WTC11 (cell line): ENCODE data around the gene USP34. TPM values are rescaled to one million over a fixed set of nuclear protein-coding genes. Genes with fewer than 3 reads are reported as not detected.

Experiments
- ATAC-seq: fragments of 200-7000 bp; cut with Tn5 transposase; 2 replicates; pipeline ENCODE4 v1.10.0; 2021; ENCODE audit warnings: mild to moderate bottlenecking, moderate library complexity
- CTCF ChIA-PET: fragments of 300-600 bp; sonication (Branson Sonifier 250); formaldehyde crosslinking; loops from one replicate; lab custom pipeline; 2021; ENCODE audit warnings: antibody characterized with exemption; lab: Charles Lee
- POLR2A ChIA-PET: fragments of 350-600 bp; sonication (Branson Sonifier 250); formaldehyde crosslinking; loops from one replicate; lab custom pipeline; 2021; ENCODE audit warnings: antibody characterized with exemption; lab: Charles Lee
- DNase-seq: peaks from one replicate; pipeline ENCODE4 v3.0.0; 2021; ENCODE audit warnings: low spot score
- H3K27ac Mint-ChIP-seq: 2 replicates; pipeline ENCODE4 v1.8.0; 2021; ENCODE audit warnings: mixed read lengths
- H3K27me3 Mint-ChIP-seq: 2 replicates; pipeline ENCODE4 v1.8.0; 2021; ENCODE audit warnings: low read depth, mild to moderate bottlenecking, moderate library complexity, mixed read lengths
- H3K36me3 Mint-ChIP-seq: 2 replicates; pipeline ENCODE4 v1.8.0; 2021; ENCODE audit warnings: mixed read lengths
- H3K4me1 Mint-ChIP-seq: 2 replicates; pipeline ENCODE4 v1.8.0; 2022; ENCODE audit warnings: mixed read lengths
- H3K4me3 Mint-ChIP-seq: 2 replicates; pipeline ENCODE4 v1.8.0; 2021; ENCODE audit warnings: mild to moderate bottlenecking, moderate library complexity, mixed read lengths
- H3K9me3 Mint-ChIP-seq: 2 replicates; pipeline ENCODE4 v1.8.0; 2021; ENCODE audit warnings: mixed read lengths
- AR ChIP-seq: fragments of 250-450 bp; sonication (Bioruptor Pico); IDR thresholded peaks from 2 replicates; pipeline ENCODE4 v1.9.0; 2021; ENCODE audit warnings: mild to moderate bottlenecking
- ARID4B ChIP-seq: sonication (generic); formaldehyde crosslinking; IDR thresholded peaks from 2 replicates; pipeline ENCODE4 v1.8.0; 2023; ENCODE audit warnings: missing genetic modification reagents, mild to moderate bottlenecking, borderline replicate concordance
- ATF6 ChIP-seq: sonication (generic); formaldehyde crosslinking; IDR thresholded peaks from 2 replicates; pipeline ENCODE4 v1.8.1; 2023; ENCODE audit warnings: mild to moderate bottlenecking, missing genetic modification reagents
- CTCF ChIP-seq: fragments of 200-600 bp; IDR thresholded peaks from 2 replicates; pipeline ENCODE4 v1.8.0; 2022; ENCODE audit warnings: antibody characterized with exemption
- FOXP4 ChIP-seq: sonication (generic); formaldehyde crosslinking; IDR thresholded peaks from 2 replicates; pipeline ENCODE4 v1.8.0; 2022; ENCODE audit warnings: mild to moderate bottlenecking, missing genetic modification reagents
- GABPB1 ChIP-seq: sonication (generic); formaldehyde crosslinking; IDR thresholded peaks from 2 replicates; pipeline ENCODE4 v1.8.1; 2023; ENCODE audit warnings: mild to moderate bottlenecking, missing genetic modification reagents
- NR2C2 ChIP-seq: sonication (generic); formaldehyde crosslinking; IDR thresholded peaks from 2 replicates; pipeline ENCODE4 v1.8.0; 2022; ENCODE audit warnings: mild to moderate bottlenecking, missing genetic modification reagents
- NR3C1 ChIP-seq: sonication (generic); formaldehyde crosslinking; conservative IDR thresholded peaks from 2 replicates; pipeline ENCODE4 v1.8.1; 2023; ENCODE audit warnings: low read depth, mild to moderate bottlenecking, missing genetic modification reagents
- PREB ChIP-seq: sonication (generic); formaldehyde crosslinking; IDR thresholded peaks from 2 replicates; pipeline ENCODE4 v1.8.1; 2022; ENCODE audit warnings: mild to moderate bottlenecking, missing genetic modification reagents, moderate library complexity, borderline replicate concordance
- TEAD4 ChIP-seq: sonication (generic); formaldehyde crosslinking; IDR thresholded peaks from 2 replicates; pipeline ENCODE4 v1.8.0; 2022; ENCODE audit warnings: mild to moderate bottlenecking, missing genetic modification reagents
- USF2 ChIP-seq: sonication (generic); formaldehyde crosslinking; IDR thresholded peaks from 2 replicates; pipeline ENCODE4 v1.8.1; 2023; ENCODE audit warnings: mild to moderate bottlenecking, missing genetic modification reagents, moderate library complexity
- ZMAT4 ChIP-seq: fragments of 250-450 bp; sonication (Bioruptor Pico); IDR thresholded peaks from 2 replicates; pipeline ENCODE4 v1.9.0; 2021; ENCODE audit warnings: mild to moderate bottlenecking
- ZNF671 ChIP-seq: fragments of 250-450 bp; sonication (Bioruptor Pico); IDR thresholded peaks from 2 replicates; pipeline ENCODE4 v1.8.0; 2021; ENCODE audit warnings: mild to moderate bottlenecking
- ZSCAN18 ChIP-seq: fragments of 250-450 bp; sonication (Bioruptor Pico); IDR thresholded peaks from 2 replicates; pipeline ENCODE4 v2.1.2; 2022; ENCODE audit warnings: mild to moderate bottlenecking, moderate library complexity
- total RNA-seq: library from RNA; stranded (reverse); gene quantifications from 3 replicates; pipeline ENCODE4 v1.2.3, GENCODE V29; 2021

The USP34 gene
- total RNA-seq, 1 experiment from 2014 or later = 92.3 TPM

GRCh38 chr2:61282104-61282590 is 188.7 kb downstream of the USP34 start (continued):
- TF ChIP-seq ARID4B (CRISPR knock-in tag) = no peak

- no peak overlapping the region; the same call in 1 of the 2 replicates for H3K27ac Mint-ChIP-seq
- no peaks in the 10 kb centered on the region for H3K27me3 Mint-ChIP-seq
- ChIA-PET CTCF (no interaction called here), POLR2A (no interaction called here)
- peaks cover 31% of the 10 kb centered on the region for H3K36me3 Mint-ChIP-seq
- no peak for DNase-seq
- H3K4me3 Mint-ChIP-seq = no peak overlapping the region
- H3K9me3 Mint-ChIP-seq = no peaks in the 10 kb centered on the region
- no peak for ATAC-seq
- peaks cover 22% of the 10 kb centered on the region for H3K4me1 Mint-ChIP-seq
- TF ChIP-seq FOXP4 (no peak), GABPB1 (CRISPR knock-in tag) (no peak), ZSCAN18 (no peak), USF2 (CRISPR knock-in tag) (no peak), CTCF (no peak), NR2C2 (CRISPR knock-in tag) (no peak), TEAD4 (no peak), PREB (CRISPR knock-in tag) (no peak), ATF6 (CRISPR knock-in tag) (no peak), ZNF671 (no peak), NR3C1 (no peak), AR (CRISPR knock-in tag) (no peak), ZMAT4 (no peak)
Measured at GRCh38 chr2:61281321-61281720, 189.6 kb downstream of the USP34 start.
